DMS53 treated with DMSO at 0.1 percent for 48 hours (cell line): ENCODE data around the gene PRKCE.

Experiments used
- DNase-seq: peaks from one replicate; lab custom pipeline; 2025; ENCODE audit not compliant: unreplicated experiment; lab: John Stamatoyannopoulos, UW

Gene PRKCE

GRCh38 chr2:45750001-45750400 lies 98.5 kb downstream of the PRKCE start:
- no peak for DNase-seq

GRCh38 chr2:45750484-45750883 lies 99.0 kb downstream of the PRKCE start:
- DNase-seq = no peak

GRCh38 chr2:45753381-45753780 lies 101.9 kb downstream of the PRKCE start:
- DNase-seq = no peak

- DNase-seq = no peak
These were observed 102.9 kb downstream of the PRKCE start for GRCh38 chr2:45754131-45755010.

- DNase-seq = no peak
These were observed 104.3 kb downstream of the PRKCE start for GRCh38 chr2:45755585-45756335.

- no peak for DNase-seq
These were observed 106.5 kb downstream of the PRKCE start for GRCh38 chr2:45758018-45758417.

GRCh38 chr2:45759310-45759851 lies 107.9 kb downstream of the PRKCE start:
- no peak for DNase-seq

GRCh38 chr2:45761635-45762034 lies 110.2 kb downstream of the PRKCE start:
- DNase-seq = no peak

GRCh38 chr2:45763255-45763654 lies 111.8 kb downstream of the PRKCE start:
- DNase-seq = no peak

- no peak for DNase-seq
These were observed 112.3 kb downstream of the PRKCE start for GRCh38 chr2:45763797-45764196.

- DNase-seq = no peak
These were observed 113.7 kb downstream of the PRKCE start for GRCh38 chr2:45765007-45765727.

- no peak for DNase-seq
These were observed 114.3 kb downstream of the PRKCE start for GRCh38 chr2:45765728-45766254.

- no peak for DNase-seq
These were observed 116.7 kb downstream of the PRKCE start for GRCh38 chr2:45768208-45768607.

GRCh38 chr2:45769056-45769455 lies 117.6 kb downstream of the PRKCE start:
- DNase-seq = no peak

GRCh38 chr2:45769854-45770576 lies 118.5 kb downstream of the PRKCE start:
- DNase-seq = no peak

GRCh38 chr2:45770811-45771210 lies 119.3 kb downstream of the PRKCE start:
- no peak for DNase-seq

GRCh38 chr2:45771261-45771660 lies 119.8 kb downstream of the PRKCE start:
- no peak for DNase-seq

GRCh38 chr2:45772038-45772437 lies 120.6 kb downstream of the PRKCE start:
- no peak for DNase-seq

- DNase-seq = no peak
These were observed 122.4 kb downstream of the PRKCE start for GRCh38 chr2:45773909-45774308.

- no peak for DNase-seq
These were observed 123.3 kb downstream of the PRKCE start for GRCh38 chr2:45774688-45775244.
